Measurements from ENCODE around the gene CORO2A.

GRCh38 chr9:98210435-98210834 lies 18.0 kb upstream of the CORO2A start:
- TF ChIP-seq CTCF (IDR thresholded peaks at IDR 0.05) (no peak), ZFX (IDR thresholded peaks at IDR 0.05; ENCODE audit: borderline replicate concordance) (no peak)
